Measurements from ENCODE around the gene GPR173. TPM values are rescaled to one million over a fixed set of nuclear protein-coding genes. Genes with fewer than 3 reads are reported as not detected.

The GPR173 gene
- total RNA-seq, 3 donors from 2014 or later = 0.38 to 2.2 (median 1.3) TPM

GRCh38 chrX:53049127-53049517, 533 bp downstream of the GPR173 start:
- DNase-seq (no peak), ATAC-seq (no peak)
- Histone ChIP-seq H3K36me3 (ENCODE audit: low read depth) (no peaks in the 10 kb centered on the region), H3K4me3 (no peak overlapping the region), H3K4me1 (ENCODE audit: low read depth) (no peaks in the 10 kb centered on the region), H3K9me3 (no peaks in the 10 kb centered on the region)
- no peak for TF ChIP-seq CTCF (IDR thresholded peaks at IDR 0.05)
- intact Hi-C loops (cut with DNase I, micrococcal nuclease) = no loop called here

GRCh38 chrX:53050841-53051240, 2.3 kb downstream of the GPR173 start:
- H3K9me3 ChIP-seq = no peaks in the 10 kb centered on the region
- no peak for DNase-seq
- H3K4me1 ChIP-seq (ENCODE audit: low read depth) = no peaks in the 10 kb centered on the region
- no peak for ATAC-seq
- no peak overlapping the region for H3K4me3 ChIP-seq
- H3K36me3 ChIP-seq (ENCODE audit: low read depth) = no peaks in the 10 kb centered on the region
- intact Hi-C loops (cut with DNase I, micrococcal nuclease) = no loop called here
- TF ChIP-seq CTCF (IDR thresholded peaks at IDR 0.05) = no peak

GRCh38 chrX:53055244-53055849, 6.8 kb downstream of the GPR173 start:
- no peaks in the 10 kb centered on the region for H3K36me3 ChIP-seq (ENCODE audit: low read depth)
- H3K9me3 ChIP-seq = no peaks in the 10 kb centered on the region
- no peaks in the 10 kb centered on the region for H3K4me1 ChIP-seq (ENCODE audit: low read depth)
- intact Hi-C loops (cut with DNase I, micrococcal nuclease) = no loop called here
- H3K4me3 ChIP-seq = no peak overlapping the region
- no peak for DNase-seq
- no peak for ATAC-seq
- TF ChIP-seq CTCF (IDR thresholded peaks at IDR 0.05) = no peak

GRCh38 chrX:53056292-53056691, 7.7 kb downstream of the GPR173 start:
- DNase-seq (no peak), ATAC-seq (no peak)
- no peak overlapping the region for H3K4me3 ChIP-seq
- H3K4me1 ChIP-seq (ENCODE audit: low read depth) = no peaks in the 10 kb centered on the region
- intact Hi-C loops (cut with DNase I, micrococcal nuclease) = no loop called here
- H3K36me3 ChIP-seq (ENCODE audit: low read depth) = no peaks in the 10 kb centered on the region
- TF ChIP-seq CTCF (IDR thresholded peaks at IDR 0.05) = no peak
- no peaks in the 10 kb centered on the region for H3K9me3 ChIP-seq

- intact Hi-C loops (cut with DNase I, micrococcal nuclease) = no loop called here
- Histone ChIP-seq H3K36me3 (ENCODE audit: low read depth) (no peaks in the 10 kb centered on the region), H3K4me3 (no peak overlapping the region), H3K4me1 (ENCODE audit: low read depth) (no peaks in the 10 kb centered on the region), H3K9me3 (no peaks in the 10 kb centered on the region)
- ATAC-seq = no peak
- DNase-seq = no peak
- no peak for TF ChIP-seq CTCF (IDR thresholded peaks at IDR 0.05)
These were observed 16.5 kb downstream of the GPR173 start for GRCh38 chrX:53065104-53065503.

GRCh38 chrX:53071064-53071463, 22.5 kb downstream of the GPR173 start:
- Histone ChIP-seq H3K9me3 (no peaks in the 10 kb centered on the region), H3K4me3 (no peak overlapping the region), H3K4me1 (ENCODE audit: low read depth) (no peaks in the 10 kb centered on the region), H3K36me3 (ENCODE audit: low read depth) (no peaks in the 10 kb centered on the region)
- TF ChIP-seq CTCF (IDR thresholded peaks at IDR 0.05) = no peak
- intact Hi-C loops (cut with DNase I, micrococcal nuclease) = no loop called here
- ATAC-seq (no peak), DNase-seq (no peak)
